Suppressor macrophage treated with lipopolysaccharide for 1 hour (primary cell): ENCODE measurements around the gene DPP10.
A peak's percentile ranks its signal among the peaks of the same experiment; 100 is the strongest.
"Not testable (repeated sequence)": the region's sequence is repeated elsewhere in the genome, so short reads cannot be mapped to it uniquely, and the experiment has no call there.

Experiments used
- DNase-seq, 3 donors: peaks; one replicate each; pipeline ENCODE4 v3.0.0-alpha.2; 2020 to 2022

Gene DPP10

GRCh38 chr2:114442510-114442909 is at the start of gene DPP10:
Gene DPP10, plus strand, starts transcription at chr2:114442641.
- peak in 2 of 3 donors; percentile 5 to 7 for DNase-seq

GRCh38 chr2:114400890-114401289 is 41.6 kb upstream of the DPP10 start:
- DNase-seq: no peak

GRCh38 chr2:114405247-114406116 is 37.0 kb upstream of the DPP10 start:
- DNase-seq: no peak

GRCh38 chr2:114406347-114406746 is 36.1 kb upstream of the DPP10 start:
- no peak for DNase-seq

- not testable (repeated sequence) for DNase-seq
Measured at GRCh38 chr2:114407353-114407752, 35.1 kb upstream of the DPP10 start.

- DNase-seq: no peak
Measured at GRCh38 chr2:114421781-114422180, 20.7 kb upstream of the DPP10 start.

- DNase-seq: no peak
Measured at GRCh38 chr2:114424699-114425098, 17.7 kb upstream of the DPP10 start.

GRCh38 chr2:114426756-114427155 is 15.7 kb upstream of the DPP10 start:
- DNase-seq: no peak

- DNase-seq: no peak
Measured at GRCh38 chr2:114436329-114436728, 6.1 kb upstream of the DPP10 start.

- DNase-seq: no peak
Measured at GRCh38 chr2:114446571-114446970, 4.1 kb downstream of the DPP10 start.

- DNase-seq: no peak
Measured at GRCh38 chr2:114450639-114451038, 8.2 kb downstream of the DPP10 start.

- no peak for DNase-seq
Measured at GRCh38 chr2:114456566-114456965, 14.1 kb downstream of the DPP10 start.

- no peak for DNase-seq
Measured at GRCh38 chr2:114457956-114458355, 15.5 kb downstream of the DPP10 start.

- no peak for DNase-seq
Measured at GRCh38 chr2:114461116-114461515, 18.7 kb downstream of the DPP10 start.

- no peak for DNase-seq
Measured at GRCh38 chr2:114464961-114465706, 22.7 kb downstream of the DPP10 start.

GRCh38 chr2:114468343-114468742 is 25.9 kb downstream of the DPP10 start:
- DNase-seq: no peak

- no peak for DNase-seq
Measured at GRCh38 chr2:114472246-114472645, 29.8 kb downstream of the DPP10 start.

GRCh38 chr2:114472726-114473125 is 30.3 kb downstream of the DPP10 start:
- DNase-seq: no peak

- DNase-seq: no peak
Measured at GRCh38 chr2:114488841-114489530, 46.5 kb downstream of the DPP10 start.

GRCh38 chr2:114495046-114495445 is 52.6 kb downstream of the DPP10 start:
- no peak for DNase-seq

- DNase-seq: no peak
Measured at GRCh38 chr2:114496959-114497358, 54.5 kb downstream of the DPP10 start.

- DNase-seq: no peak
Measured at GRCh38 chr2:114499101-114499500, 56.7 kb downstream of the DPP10 start.

GRCh38 chr2:114507744-114508143 is 65.3 kb downstream of the DPP10 start:
- DNase-seq: no peak

GRCh38 chr2:114515882-114516281 is 73.4 kb downstream of the DPP10 start:
- DNase-seq: no peak
